Smooth muscle cell of the brain vasculature (primary cell): ENCODE results near the gene DUSP7.

Source experiments
- DNase-seq: peaks from one replicate; pipeline ENCODE4 v3.0.0-alpha.2; 2012; ENCODE audit warnings: low read depth, low spot score

DUSP7 gene

GRCh38 chr3:52086976-52087663 is 30.7 kb upstream of the DUSP7 start:
- DNase-seq, result no peak

GRCh38 chr3:52086461-52086860 is 30.1 kb upstream of the DUSP7 start:
- DNase-seq, result no peak

DNA sequence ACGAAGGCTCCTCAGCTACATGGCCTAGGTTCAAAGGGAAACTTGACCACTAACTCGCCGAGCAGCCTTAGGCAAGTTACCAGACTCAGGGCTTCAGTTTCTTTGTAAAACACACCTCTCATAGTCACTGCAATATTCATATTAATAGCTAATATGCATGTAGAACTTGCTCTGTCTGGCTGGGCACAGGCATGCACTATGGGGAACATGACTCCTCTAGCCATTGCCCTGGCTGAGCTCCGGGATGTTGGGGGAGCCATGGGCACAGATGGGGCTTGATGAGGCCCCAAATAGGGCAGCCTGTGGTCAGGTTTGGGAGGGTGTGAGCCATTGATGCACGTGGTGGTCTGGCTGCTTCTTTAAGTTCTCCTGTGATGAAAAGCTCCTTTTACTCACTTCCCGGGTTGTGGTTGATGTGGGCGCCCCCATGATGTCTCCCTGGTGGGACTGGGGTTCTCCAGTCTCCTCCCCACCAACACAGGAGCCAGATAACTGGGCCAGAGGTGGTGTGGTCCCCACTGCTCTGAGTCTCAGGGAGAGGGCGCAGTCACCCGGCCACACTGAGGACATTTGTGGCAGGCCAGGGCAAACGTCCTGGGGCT is 29.4 kb upstream of the DUSP7 start:
- DNase-seq, result no peak

GRCh38 chr3:52084954-52085680 is 28.7 kb upstream of the DUSP7 start:
- DNase-seq, result no peak

- DNase-seq, result no peak
Measured at GRCh38 chr3:52084216-52084945, 28.0 kb upstream of the DUSP7 start.

- DNase-seq, result no peak
Measured at GRCh38 chr3:52083556-52084087, 27.3 kb upstream of the DUSP7 start.

DNA sequence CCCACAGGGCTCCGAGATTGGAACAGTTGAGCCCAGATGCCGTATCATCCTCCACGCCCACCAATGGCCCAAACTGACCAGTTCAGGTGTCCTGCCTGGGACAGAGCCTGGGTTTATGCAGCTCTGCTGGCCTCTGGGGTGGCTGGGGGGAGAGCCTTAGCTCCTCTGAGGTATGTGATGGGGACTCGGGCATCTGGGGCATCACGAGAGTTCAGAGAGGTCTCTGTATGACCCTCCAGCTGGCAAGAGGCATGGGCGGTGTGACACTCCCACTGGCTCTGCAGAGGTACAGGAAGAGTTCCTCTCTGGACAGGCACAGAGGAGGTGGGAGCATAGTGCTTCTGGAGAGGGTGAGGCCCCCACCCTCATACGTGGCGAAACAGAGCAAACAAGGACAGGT is 26.6 kb upstream of the DUSP7 start:
- no peak for DNase-seq

- DNase-seq, result no peak
Measured at GRCh38 chr3:52080830-52081719, 24.7 kb upstream of the DUSP7 start.

GRCh38 chr3:52079958-52080357 is 23.6 kb upstream of the DUSP7 start:
- no peak for DNase-seq

GRCh38 chr3:52078781-52079560 is 22.6 kb upstream of the DUSP7 start:
- no peak for DNase-seq

GRCh38 chr3:52077925-52078324 is 21.6 kb upstream of the DUSP7 start:
- no peak for DNase-seq

- DNase-seq, result no peak
Measured at GRCh38 chr3:52076896-52077780, 20.8 kb upstream of the DUSP7 start.

- DNase-seq, result no peak
Measured at GRCh38 chr3:52073490-52073889, 17.1 kb upstream of the DUSP7 start.

- DNase-seq, result no peak
Measured at GRCh38 chr3:52072471-52072870, 16.1 kb upstream of the DUSP7 start.

DNA sequence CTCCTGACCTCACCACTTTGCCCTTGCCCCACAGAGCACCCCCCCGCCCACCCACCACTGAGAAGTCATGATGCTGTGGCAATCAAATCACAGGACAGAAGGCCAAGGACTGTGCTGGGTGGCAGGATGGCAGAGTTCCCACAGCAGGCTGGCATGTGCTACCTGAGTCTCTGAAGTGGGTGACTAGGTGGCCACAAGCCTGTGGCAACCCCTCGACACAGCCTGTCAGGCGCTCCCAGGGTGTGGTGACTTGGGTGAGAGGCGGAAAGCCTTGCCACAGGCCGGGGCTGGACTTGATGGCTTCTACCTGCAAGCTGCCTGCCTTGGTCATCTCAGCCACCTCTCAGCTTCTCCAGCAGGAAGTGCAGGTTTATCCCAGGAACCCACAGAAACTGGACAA is 15.6 kb upstream of the DUSP7 start:
- DNase-seq, result no peak

DNA sequence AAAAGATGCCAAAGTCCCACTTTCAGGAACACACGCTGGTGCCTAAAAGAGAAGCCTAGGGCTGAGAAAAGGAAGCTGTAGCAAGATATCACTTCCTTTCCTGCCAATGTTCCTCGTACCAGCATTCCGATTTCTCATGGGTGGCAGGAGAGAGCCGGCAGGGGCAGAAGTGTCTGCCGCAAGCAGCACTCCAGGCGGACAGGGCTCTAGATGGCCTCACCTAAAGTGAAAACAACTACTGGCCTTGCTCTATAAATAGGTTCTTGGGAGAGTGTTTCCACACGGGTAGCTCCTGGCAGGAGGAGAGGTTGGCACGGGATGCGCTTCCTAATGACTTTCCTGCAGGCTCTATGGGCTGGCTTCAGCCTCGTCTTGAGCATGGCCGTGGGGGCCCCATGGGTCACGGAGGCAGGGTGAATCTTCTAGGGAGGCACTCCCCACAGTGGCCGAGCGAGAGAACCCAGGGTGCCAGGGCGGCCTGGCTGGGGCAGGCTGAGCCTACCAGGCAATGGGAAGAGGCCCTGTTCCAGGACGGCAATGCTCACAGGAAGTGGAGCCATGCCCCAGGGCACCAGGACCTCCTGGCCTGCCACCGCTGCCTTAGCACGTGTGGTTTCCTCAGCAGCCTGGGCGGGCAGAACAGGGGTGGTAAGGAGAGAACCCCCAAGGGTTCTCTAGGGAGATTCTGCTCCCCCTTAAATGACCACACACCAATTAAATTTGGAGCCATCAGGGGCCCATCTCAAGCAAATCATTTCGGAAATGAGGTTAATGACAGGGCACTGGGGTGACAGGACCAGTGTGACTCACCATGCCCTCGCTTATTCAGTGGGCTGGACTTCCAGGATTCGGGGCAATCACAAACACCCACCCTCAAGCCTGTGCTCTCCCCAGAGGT is 14.6 kb upstream of the DUSP7 start:
- no peak for DNase-seq

GRCh38 chr3:52069855-52070254 is 13.5 kb upstream of the DUSP7 start:
- no peak for DNase-seq

DNA sequence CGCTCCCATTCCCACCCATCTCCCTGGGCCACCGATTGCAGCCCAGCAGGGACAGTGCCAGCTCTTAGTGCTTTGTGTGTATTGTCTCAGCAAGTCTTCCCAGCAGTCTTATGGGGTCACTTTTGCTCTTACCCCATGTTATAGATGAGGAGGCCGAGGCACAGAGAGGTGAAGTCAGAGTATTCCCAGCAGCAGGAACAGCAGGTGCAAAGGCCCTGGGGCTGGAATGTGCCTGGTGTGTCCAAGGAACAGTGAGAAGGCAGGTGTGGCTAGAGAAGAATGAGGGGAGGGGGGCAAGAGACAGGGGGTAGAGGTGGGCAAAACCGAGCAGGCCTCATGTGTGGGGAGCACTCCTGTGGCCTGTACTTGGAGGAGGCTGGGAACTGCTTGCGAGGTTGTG is 12.8 kb upstream of the DUSP7 start:
- DNase-seq, result no peak
